ENCODE measurements around the gene KRTAP3-2. TPM values are rescaled to one million over a fixed set of nuclear protein-coding genes. Genes with fewer than 3 reads are reported as not detected.

KRTAP3-2 gene
- polyA plus RNA-seq, 1 experiment = not detected

DNA sequence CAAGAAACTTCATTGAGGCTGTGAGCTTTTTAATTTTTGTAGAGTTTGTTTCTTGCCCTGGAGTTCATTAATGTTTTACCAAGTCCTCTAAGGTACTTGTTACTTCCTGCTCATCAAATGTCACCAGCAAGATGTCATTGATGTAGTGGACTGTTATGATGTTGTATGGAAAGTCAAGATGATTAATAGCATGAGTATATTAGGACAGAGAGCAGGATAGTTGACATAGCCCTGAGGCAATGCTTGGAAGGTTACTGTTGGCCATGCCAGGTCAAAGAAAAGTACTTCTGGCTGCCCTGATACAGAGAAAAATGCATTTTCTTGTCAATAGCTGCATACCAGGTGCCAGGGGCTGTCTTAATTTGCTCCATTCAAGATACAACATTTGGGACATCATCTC, 20.6 kb upstream of the KRTAP3-2 start:
- no peak for DNase-seq (ENCODE audit: low read depth, low spot score)
- TF ChIP-seq, protein P1, sequence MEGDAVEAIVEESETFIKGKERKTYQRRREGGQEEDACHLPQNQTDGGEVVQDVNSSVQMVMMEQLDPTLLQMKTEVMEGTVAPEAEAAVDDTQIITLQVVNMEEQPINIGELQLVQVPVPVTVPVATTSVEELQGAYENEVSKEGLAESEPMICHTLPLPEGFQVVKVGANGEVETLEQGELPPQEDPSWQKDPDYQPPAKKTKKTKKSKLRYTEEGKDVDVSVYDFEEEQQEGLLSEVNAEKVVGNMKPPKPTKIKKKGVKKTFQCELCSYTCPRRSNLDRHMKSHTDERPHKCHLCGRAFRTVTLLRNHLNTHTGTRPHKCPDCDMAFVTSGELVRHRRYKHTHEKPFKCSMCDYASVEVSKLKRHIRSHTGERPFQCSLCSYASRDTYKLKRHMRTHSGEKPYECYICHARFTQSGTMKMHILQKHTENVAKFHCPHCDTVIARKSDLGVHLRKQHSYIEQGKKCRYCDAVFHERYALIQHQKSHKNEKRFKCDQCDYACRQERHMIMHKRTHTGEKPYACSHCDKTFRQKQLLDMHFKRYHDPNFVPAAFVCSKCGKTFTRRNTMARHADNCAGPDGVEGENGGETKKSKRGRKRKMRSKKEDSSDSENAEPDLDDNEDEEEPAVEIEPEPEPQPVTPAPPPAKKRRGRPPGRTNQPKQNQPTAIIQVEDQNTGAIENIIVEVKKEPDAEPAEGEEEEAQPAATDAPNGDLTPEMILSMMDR (IDR thresholded peaks at IDR 0.05; ENCODE audit: low read depth, low read length) = no peak
- no peaks in the 10 kb centered on the region for H3K9me3 ChIP-seq (ENCODE audit: control insufficient read depth, insufficient read depth, low read length)
- no peak overlapping the region for H3K27ac ChIP-seq (ENCODE audit: low read depth, low read length)
- H3K27me3 ChIP-seq (ENCODE audit: control insufficient read depth, insufficient read depth, low read length) = no peaks in the 10 kb centered on the region
- H3K4me3 ChIP-seq (ENCODE audit: low read depth, low read length) = no peak overlapping the region
- ChIA-PET CTCF (no interaction called here), POLR2A (no interaction called here)

DNA sequence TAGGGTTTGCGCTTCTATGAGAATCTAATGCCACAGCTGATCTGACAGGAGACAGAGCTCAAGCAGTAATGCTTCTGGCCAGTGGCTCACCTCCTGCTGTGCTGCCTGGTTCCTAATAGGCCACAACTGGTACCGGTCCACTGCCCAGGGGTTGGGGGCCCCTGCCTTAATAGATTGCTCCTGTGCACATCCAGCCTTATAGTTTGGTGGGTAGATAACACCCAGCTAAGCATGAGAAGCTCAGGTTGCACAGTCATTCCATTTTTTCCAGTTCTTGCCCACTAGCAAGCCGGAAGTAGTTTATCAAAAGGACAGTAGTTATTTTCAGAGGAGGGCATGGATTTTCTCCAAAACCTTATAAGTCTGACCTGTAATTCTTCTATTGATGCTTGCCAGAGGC, 19.7 kb upstream of the KRTAP3-2 start:
- Histone ChIP-seq H3K9me3 (ENCODE audit: control insufficient read depth, insufficient read depth, low read length) (no peaks in the 10 kb centered on the region), H3K27me3 (ENCODE audit: control insufficient read depth, insufficient read depth, low read length) (no peaks in the 10 kb centered on the region), H3K27ac (ENCODE audit: low read depth, low read length) (no peak overlapping the region), H3K4me3 (ENCODE audit: low read depth, low read length) (no peak overlapping the region)
- POLR2A ChIA-PET = no interaction called here
- CTCF ChIA-PET = no interaction called here
- no peak for DNase-seq (ENCODE audit: low read depth, low spot score)
- TF ChIP-seq, protein P1 (IDR thresholded peaks at IDR 0.05; ENCODE audit: low read depth, low read length) = no peak

DNA sequence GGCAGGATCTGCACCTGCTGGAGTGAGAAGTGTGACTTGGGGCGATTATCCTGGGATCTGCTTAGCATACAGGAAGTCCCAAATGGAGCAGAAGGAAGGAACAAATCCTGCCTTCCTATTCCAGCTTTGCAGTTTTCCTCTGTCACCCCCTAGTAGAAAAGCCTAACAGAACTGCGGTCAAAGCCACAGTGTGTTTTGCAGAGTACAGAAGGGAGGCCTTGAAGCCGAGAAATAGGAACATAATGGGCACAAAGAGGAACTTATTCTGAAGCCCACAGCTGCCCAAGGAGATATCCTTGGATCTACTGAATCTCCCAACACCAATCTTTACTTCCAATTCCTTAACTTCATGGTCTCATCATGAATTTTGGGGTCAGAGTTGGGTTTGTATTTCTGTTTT, 18.8 kb upstream of the KRTAP3-2 start:
- POLR2A ChIA-PET = no interaction called here
- CTCF ChIA-PET = no interaction called here
- Histone ChIP-seq H3K4me3 (ENCODE audit: low read depth, low read length) (no peak overlapping the region), H3K27ac (ENCODE audit: low read depth, low read length) (no peak overlapping the region), H3K27me3 (ENCODE audit: control insufficient read depth, insufficient read depth, low read length) (no peaks in the 10 kb centered on the region), H3K9me3 (ENCODE audit: control insufficient read depth, insufficient read depth, low read length) (no peaks in the 10 kb centered on the region)
- no peak for DNase-seq (ENCODE audit: low read depth, low spot score)
- TF ChIP-seq, protein P1 (IDR thresholded peaks at IDR 0.05; ENCODE audit: low read depth, low read length) = no peak

DNA sequence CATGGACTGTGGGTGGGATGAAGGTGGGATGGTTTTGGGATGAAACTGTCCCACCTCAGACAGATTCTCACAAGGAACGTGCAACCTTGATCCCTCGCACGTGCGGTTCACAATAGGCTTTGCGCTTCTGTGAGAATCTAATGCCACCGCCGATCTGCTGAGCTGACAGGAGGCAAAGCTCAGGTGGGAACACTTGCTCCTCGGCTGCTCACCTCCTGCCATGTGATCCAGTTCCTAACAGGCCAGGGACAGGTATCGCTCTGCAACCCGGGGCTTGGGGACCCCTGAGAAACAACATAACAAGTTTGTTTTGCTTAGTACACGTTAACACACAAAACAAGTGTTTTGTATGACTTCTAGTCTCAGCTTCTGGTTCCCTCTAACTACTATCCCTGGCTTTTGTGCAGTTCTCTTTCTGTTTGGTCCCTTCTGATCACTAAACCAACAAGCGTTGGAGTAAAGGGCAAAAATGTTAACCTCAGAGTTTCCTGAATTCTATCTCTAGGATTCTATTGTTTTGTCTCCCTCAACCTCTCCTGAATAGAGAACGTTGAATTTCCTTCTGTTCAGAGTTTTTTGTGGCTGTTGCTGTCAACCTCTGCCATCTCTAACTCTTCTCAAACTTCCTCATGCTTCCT, 17.0 kb upstream of the KRTAP3-2 start:
- Histone ChIP-seq H3K4me3 (ENCODE audit: low read depth, low read length) (no peak overlapping the region), H3K27ac (ENCODE audit: low read depth, low read length) (no peak overlapping the region), H3K27me3 (ENCODE audit: control insufficient read depth, insufficient read depth, low read length) (no peaks in the 10 kb centered on the region), H3K9me3 (ENCODE audit: control insufficient read depth, insufficient read depth, low read length) (no peaks in the 10 kb centered on the region)
- DNase-seq (ENCODE audit: low read depth, low spot score) = no peak
- ChIA-PET POLR2A (no interaction called here), CTCF (no interaction called here)
- TF ChIP-seq, protein P1 (IDR thresholded peaks at IDR 0.05; ENCODE audit: low read depth, low read length) = no peak

DNA sequence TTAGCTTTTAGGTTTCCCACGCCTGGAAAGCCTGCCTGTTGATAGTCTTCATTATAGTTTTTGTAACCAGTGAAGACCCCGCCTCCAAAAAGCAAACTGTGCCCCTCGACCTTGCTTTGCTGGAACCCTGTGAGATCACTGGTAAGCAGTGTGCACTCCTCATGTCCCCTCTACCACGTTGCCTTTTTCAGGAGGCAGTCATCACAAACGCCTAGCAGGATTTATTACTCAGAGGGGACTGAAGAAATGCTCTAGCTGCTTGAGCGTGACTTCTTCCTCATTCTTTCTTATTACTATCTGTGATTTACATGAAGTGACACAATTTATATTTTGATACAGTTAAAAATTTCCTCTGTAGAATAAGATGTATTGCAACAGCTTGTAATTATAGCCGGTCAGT, 15.7 kb upstream of the KRTAP3-2 start:
- TF ChIP-seq, protein P1 (IDR thresholded peaks at IDR 0.05; ENCODE audit: low read depth, low read length) = no peak
- no peaks in the 10 kb centered on the region for H3K27me3 ChIP-seq (ENCODE audit: control insufficient read depth, insufficient read depth, low read length)
- no peaks in the 10 kb centered on the region for H3K9me3 ChIP-seq (ENCODE audit: control insufficient read depth, insufficient read depth, low read length)
- no peak overlapping the region for H3K27ac ChIP-seq (ENCODE audit: low read depth, low read length)
- ChIA-PET POLR2A (no interaction called here), CTCF (interaction anchor here (0.7 kb wide), 1 partner anchor 534 kb away, joined by 3 read pairs; no protein-coding TSS in a partner anchor)
- DNase-seq (ENCODE audit: low read depth, low spot score) = no peak
- H3K4me3 ChIP-seq (ENCODE audit: low read depth, low read length) = no peak overlapping the region

All from AG04450 (cell line).